Effector memory CD4-positive, alpha-beta T cell (primary cell): ENCODE measurements around the gene SCN2B.
A peak's percentile ranks its signal among the peaks of the same experiment; 100 is the strongest.

Source experiments
- DNase-seq, 3 donors: peaks; one replicate each; pipeline ENCODE4 v3.0.0-alpha.2; 2020
- H3K27ac ChIP-seq: 2 replicates; pipeline ENCODE4 v1.7.0; 2013; ENCODE audit warnings: mild to moderate bottlenecking, low read length, moderate library complexity; ENCODE audit not compliant: insufficient read depth, poor library complexity, severe bottlenecking
- H3K27me3 ChIP-seq: replicated peaks from 2 replicates; pipeline ENCODE4 v1.7.0; 2013; ENCODE audit warnings: mild to moderate bottlenecking, low read length; ENCODE audit not compliant: insufficient read depth, control insufficient read depth, poor library complexity, severe bottlenecking
- H3K36me3 ChIP-seq: 2 replicates; pipeline ENCODE4 v1.7.0; 2013; ENCODE audit warnings: mild to moderate bottlenecking, low read length, moderate library complexity; ENCODE audit not compliant: control insufficient read depth, insufficient read depth
- H3K4me1 ChIP-seq: 2 replicates; pipeline ENCODE4 v1.7.0; 2013; ENCODE audit warnings: low read length, mild to moderate bottlenecking; ENCODE audit not compliant: control insufficient read depth, insufficient read depth, poor library complexity, severe bottlenecking
- H3K4me3 ChIP-seq: 2 replicates; pipeline ENCODE4 v1.7.0; 2013; ENCODE audit warnings: low read length, low read depth, mild to moderate bottlenecking; ENCODE audit not compliant: insufficient read depth, poor library complexity, severe bottlenecking
- H3K9me3 ChIP-seq: 2 replicates; pipeline ENCODE4 v1.7.0; 2013; ENCODE audit warnings: mild to moderate bottlenecking, low read length, moderate library complexity; ENCODE audit not compliant: control insufficient read depth

The SCN2B gene

GRCh38 chr11:118216621-118217481 is 40.4 kb upstream of the SCN2B start:
- Histone ChIP-seq H3K27me3 (no peaks in the 10 kb centered on the region), H3K4me3 (peak overlapping the region; percentile 30), H3K9me3 (no peaks in the 10 kb centered on the region), H3K36me3 (peaks cover 7% of the 10 kb centered on the region), H3K4me1 (peaks cover 67% of the 10 kb centered on the region), H3K27ac (peak overlapping the region; percentile 59)
- peak; percentile 29 to 48 (median 39) for DNase-seq

DNA sequence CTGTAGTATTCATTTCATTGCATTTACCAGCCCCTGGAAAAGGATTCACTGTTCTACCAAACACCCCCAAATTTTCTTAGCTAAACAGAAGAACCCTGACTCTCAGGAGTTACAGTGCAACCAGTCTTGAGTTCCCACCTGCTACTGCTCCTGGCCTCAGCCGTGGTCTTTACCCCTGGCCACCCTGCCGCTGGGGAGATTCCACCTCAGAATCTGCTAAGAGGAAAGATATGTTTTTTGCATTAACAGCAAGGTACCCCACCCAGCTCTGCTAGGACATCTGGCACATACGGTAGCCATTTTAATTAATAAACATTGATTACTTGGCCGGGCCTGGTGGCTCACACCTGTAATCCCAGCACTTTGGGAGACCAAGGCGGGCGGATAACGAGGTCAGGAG is 39.3 kb upstream of the SCN2B start:
- peaks cover 56% of the 10 kb centered on the region for H3K4me1 ChIP-seq
- no peaks in the 10 kb centered on the region for H3K27me3 ChIP-seq
- peak overlapping the region; percentile 6 for H3K4me3 ChIP-seq
- DNase-seq: no peak
- H3K27ac ChIP-seq: peak overlapping the region; percentile 59
- H3K9me3 ChIP-seq: no peaks in the 10 kb centered on the region
- peaks cover 18% of the 10 kb centered on the region for H3K36me3 ChIP-seq

DNA sequence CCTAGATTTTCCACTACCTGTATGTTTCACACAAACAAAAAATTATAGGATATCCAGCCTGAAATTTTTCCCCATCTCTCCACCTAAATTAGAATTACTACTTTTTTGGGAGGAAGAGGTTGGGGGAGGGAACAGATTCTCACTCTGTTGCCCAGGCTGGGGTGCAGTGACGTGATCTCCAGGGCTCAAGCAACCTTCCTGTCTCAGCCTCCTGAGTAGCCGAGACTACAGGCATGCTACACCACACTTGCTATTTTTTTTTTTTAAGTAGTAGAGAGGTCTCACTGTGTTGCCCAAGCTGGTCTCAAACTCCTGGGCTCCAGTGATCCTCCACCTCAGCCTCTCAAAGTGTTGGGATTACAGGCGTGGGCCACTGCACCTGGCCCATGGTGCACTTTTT is 38.8 kb upstream of the SCN2B start:
- Histone ChIP-seq H3K36me3 (peaks cover 23% of the 10 kb centered on the region), H3K9me3 (no peaks in the 10 kb centered on the region), H3K4me3 (peak overlapping the region; percentile 6), H3K27ac (no peak overlapping the region), H3K4me1 (peaks cover 52% of the 10 kb centered on the region), H3K27me3 (no peaks in the 10 kb centered on the region)
- DNase-seq: no peak

DNA sequence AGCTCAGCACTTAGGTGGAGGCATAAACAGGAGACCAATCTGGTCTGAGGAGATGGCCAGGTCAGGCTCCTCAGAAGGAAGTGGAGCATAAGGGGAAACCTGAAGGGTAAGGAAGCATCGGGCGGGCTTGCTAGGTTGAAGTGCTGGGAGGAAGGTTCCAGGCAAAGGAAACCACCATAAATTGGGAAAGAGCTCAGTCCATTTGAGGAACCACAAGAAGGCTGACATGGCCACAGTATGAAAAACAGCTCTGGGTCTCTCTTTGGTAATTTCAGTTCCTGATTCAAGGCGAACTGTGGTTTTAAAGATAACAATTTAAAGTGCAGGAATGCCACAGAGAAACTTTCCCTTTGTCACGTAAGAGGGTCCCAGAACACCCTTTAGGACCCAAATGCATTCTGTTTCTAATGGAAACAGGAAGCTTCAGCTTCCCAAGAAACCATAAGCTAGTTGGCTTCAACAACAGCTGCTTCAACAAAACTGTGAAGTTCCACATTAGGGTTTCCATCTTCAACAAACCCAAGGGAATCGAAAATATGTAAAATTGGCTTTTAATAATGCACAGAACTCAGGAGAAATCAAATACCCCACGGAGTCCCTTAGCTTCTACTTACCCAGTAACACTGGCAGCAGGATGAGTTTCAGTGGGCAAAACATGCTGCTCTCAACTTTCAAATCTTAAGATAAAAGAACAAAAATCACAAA is 37.9 kb upstream of the SCN2B start:
- no peak overlapping the region for H3K27ac ChIP-seq
- H3K27me3 ChIP-seq: no peaks in the 10 kb centered on the region
- H3K4me3 ChIP-seq: no peak overlapping the region
- H3K36me3 ChIP-seq: peaks cover 28% of the 10 kb centered on the region
- DNase-seq: no peak
- no peaks in the 10 kb centered on the region for H3K9me3 ChIP-seq
- H3K4me1 ChIP-seq: peaks cover 44% of the 10 kb centered on the region

DNA sequence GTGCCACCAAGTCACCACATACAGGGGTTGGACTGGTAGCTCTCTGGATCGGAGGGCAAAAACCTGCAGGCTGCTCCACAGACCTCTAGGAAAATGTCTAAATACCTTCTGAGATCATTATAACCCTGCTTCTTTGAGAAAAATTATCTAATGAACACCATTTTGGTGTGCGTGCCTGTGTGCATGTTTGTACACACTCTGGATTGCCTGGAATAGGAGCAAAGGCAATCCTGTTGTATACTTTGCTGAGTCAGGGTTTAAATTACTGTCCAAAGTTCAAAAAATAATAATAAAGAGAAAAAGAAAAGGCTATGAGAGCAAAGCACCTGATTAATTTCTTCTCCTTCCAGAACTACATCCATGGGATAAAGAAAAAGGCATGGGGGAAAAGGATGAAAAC is 37.3 kb upstream of the SCN2B start:
- no peaks in the 10 kb centered on the region for H3K27me3 ChIP-seq
- H3K27ac ChIP-seq: no peak overlapping the region
- H3K4me1 ChIP-seq: peaks cover 41% of the 10 kb centered on the region
- H3K36me3 ChIP-seq: peaks cover 28% of the 10 kb centered on the region
- no peak overlapping the region for H3K4me3 ChIP-seq
- H3K9me3 ChIP-seq: no peaks in the 10 kb centered on the region
- no peak for DNase-seq

DNA sequence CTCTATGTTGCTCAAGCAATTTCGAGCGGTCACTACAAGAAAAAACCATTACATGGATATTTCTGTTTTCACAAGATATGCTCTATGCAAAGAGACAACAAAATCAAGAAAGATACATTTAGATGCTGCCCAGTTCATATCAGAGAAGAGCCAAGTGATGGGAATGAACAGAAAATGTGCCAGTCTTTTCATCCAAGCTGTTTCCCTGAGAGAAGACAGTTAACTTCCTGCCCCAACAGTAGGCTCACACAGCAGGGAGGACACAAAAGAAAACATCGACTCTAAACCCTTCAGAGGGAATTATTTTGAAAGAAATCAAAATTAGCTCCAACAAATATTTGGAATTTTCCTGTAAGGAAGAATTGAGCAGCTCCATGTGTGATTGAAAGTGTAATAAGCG is 36.8 kb upstream of the SCN2B start:
- Histone ChIP-seq H3K27me3 (no peaks in the 10 kb centered on the region), H3K4me1 (peaks cover 35% of the 10 kb centered on the region), H3K9me3 (no peaks in the 10 kb centered on the region), H3K36me3 (peaks cover 28% of the 10 kb centered on the region), H3K27ac (no peak overlapping the region), H3K4me3 (no peak overlapping the region)
- no peak for DNase-seq

- no peak overlapping the region for H3K4me3 ChIP-seq
- peaks cover 31% of the 10 kb centered on the region for H3K36me3 ChIP-seq
- DNase-seq: no peak
- peaks cover 33% of the 10 kb centered on the region for H3K4me1 ChIP-seq
- H3K27me3 ChIP-seq: no peaks in the 10 kb centered on the region
- no peaks in the 10 kb centered on the region for H3K9me3 ChIP-seq
- H3K27ac ChIP-seq: no peak overlapping the region
Measured at GRCh38 chr11:118212781-118213191, 36.3 kb upstream of the SCN2B start.

- Histone ChIP-seq H3K27ac (no peak overlapping the region), H3K27me3 (no peaks in the 10 kb centered on the region), H3K9me3 (no peaks in the 10 kb centered on the region), H3K4me1 (peaks cover 31% of the 10 kb centered on the region), H3K4me3 (no peak overlapping the region), H3K36me3 (peaks cover 34% of the 10 kb centered on the region)
- no peak for DNase-seq
Measured at GRCh38 chr11:118212131-118212725, 35.8 kb upstream of the SCN2B start.

DNA sequence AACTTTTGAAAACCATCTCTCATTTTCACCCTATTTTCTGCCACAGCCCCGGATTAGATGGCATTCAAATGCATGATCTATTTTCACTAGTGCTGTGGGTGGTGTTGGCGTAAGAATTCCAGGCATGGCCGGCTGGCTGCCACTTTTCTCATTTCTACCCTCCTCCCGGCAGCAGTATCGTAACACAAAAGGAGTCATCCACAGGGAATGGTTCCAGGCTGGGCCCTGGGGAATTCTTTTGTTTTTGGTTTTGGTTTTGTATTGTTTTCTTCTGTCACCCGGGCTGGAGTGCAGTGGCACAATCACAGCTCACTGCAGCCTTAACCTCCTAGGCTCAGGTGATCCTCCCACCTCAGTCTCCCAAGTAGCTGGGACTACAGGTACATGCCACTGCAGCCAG is 34.6 kb upstream of the SCN2B start:
- no peak overlapping the region for H3K4me3 ChIP-seq
- H3K27me3 ChIP-seq: no peaks in the 10 kb centered on the region
- no peak overlapping the region for H3K27ac ChIP-seq
- no peaks in the 10 kb centered on the region for H3K9me3 ChIP-seq
- no peak for DNase-seq
- peaks cover 35% of the 10 kb centered on the region for H3K4me1 ChIP-seq
- peaks cover 34% of the 10 kb centered on the region for H3K36me3 ChIP-seq

DNA sequence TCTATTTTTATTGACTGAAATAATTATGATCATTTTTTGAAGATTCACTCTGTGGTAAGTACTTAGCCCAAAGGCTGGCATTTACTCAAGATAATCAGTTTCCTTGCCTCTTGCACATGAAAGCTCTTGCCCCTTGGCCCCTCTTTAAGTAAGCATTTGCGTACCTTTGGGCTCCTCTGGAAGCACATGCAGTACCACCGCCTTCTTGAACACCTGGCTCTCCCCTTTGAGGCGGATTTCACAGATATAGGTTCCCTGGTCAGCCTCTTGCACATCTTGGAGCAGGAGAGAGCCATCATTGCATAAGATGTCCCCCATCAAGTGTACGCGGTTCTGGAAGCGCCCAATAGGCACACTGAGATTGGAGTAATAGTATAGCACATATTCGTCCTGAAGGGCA is 33.9 kb upstream of the SCN2B start:
- no peak overlapping the region for H3K27ac ChIP-seq
- no peaks in the 10 kb centered on the region for H3K27me3 ChIP-seq
- peaks cover 37% of the 10 kb centered on the region for H3K36me3 ChIP-seq
- no peaks in the 10 kb centered on the region for H3K9me3 ChIP-seq
- no peak for DNase-seq
- H3K4me3 ChIP-seq: no peak overlapping the region
- H3K4me1 ChIP-seq: peaks cover 29% of the 10 kb centered on the region
